NCI-H2196 (cell line): ENCODE measurements around the gene MINDY3.
"Not testable (repeated sequence)": the region's sequence is repeated elsewhere in the genome, so short reads cannot be mapped to it uniquely, and the experiment has no call there.

Experiments used
- DNase-seq: peaks from one replicate; lab custom pipeline; 2025; ENCODE audit not compliant: unreplicated experiment; lab: John Stamatoyannopoulos, UW

The MINDY3 gene

GRCh38 chr10:15781381-15781960 is 78.8 kb downstream of the MINDY3 start:
- DNase-seq: no peak

GRCh38 chr10:15780353-15781135 is 79.8 kb downstream of the MINDY3 start:
- no peak for DNase-seq

- no peak for DNase-seq
Measured at GRCh38 chr10:15775513-15775912, 84.8 kb downstream of the MINDY3 start.

GRCh38 chr10:15774534-15774933 is 85.8 kb downstream of the MINDY3 start:
- DNase-seq: not testable (repeated sequence)

- no peak for DNase-seq
Measured at GRCh38 chr10:15764892-15765454, 95.3 kb downstream of the MINDY3 start.

GRCh38 chr10:15763006-15763405 is 97.3 kb downstream of the MINDY3 start:
- DNase-seq: no peak

- DNase-seq: not testable (repeated sequence)
Measured at GRCh38 chr10:15762239-15762638, 98.1 kb downstream of the MINDY3 start.

- DNase-seq: not testable (repeated sequence)
Measured at GRCh38 chr10:15761224-15761623, 99.1 kb downstream of the MINDY3 start.

- no peak for DNase-seq
Measured at GRCh38 chr10:15760681-15761080, 99.6 kb downstream of the MINDY3 start.

- DNase-seq: no peak
Measured at GRCh38 chr10:15759265-15759664, 101.0 kb downstream of the MINDY3 start.

GRCh38 chr10:15758618-15759017 is 101.7 kb downstream of the MINDY3 start:
- no peak for DNase-seq

GRCh38 chr10:15754937-15755336 is 105.4 kb downstream of the MINDY3 start:
- DNase-seq: no peak

GRCh38 chr10:15751046-15751445 is 109.3 kb downstream of the MINDY3 start:
- DNase-seq: no peak

GRCh38 chr10:15748126-15748525 is 112.2 kb downstream of the MINDY3 start:
- DNase-seq: no peak

- DNase-seq: no peak
Measured at GRCh38 chr10:15747632-15748031, 112.7 kb downstream of the MINDY3 start.

GRCh38 chr10:15745751-15746150 is 114.6 kb downstream of the MINDY3 start:
- DNase-seq: no peak

- peak; percentile 11 for DNase-seq
Measured at GRCh38 chr10:15744217-15744865, 116.0 kb downstream of the MINDY3 start.

- no peak for DNase-seq
Measured at GRCh38 chr10:15743443-15743842, 116.9 kb downstream of the MINDY3 start.

- no peak for DNase-seq
Measured at GRCh38 chr10:15742836-15743235, 117.5 kb downstream of the MINDY3 start.

- no peak for DNase-seq
Measured at GRCh38 chr10:15742102-15742501, 118.2 kb downstream of the MINDY3 start.

- no peak for DNase-seq
Measured at GRCh38 chr10:15741581-15741980, 118.7 kb downstream of the MINDY3 start.

- no peak for DNase-seq
Measured at GRCh38 chr10:15740261-15740660, 120.0 kb downstream of the MINDY3 start.
